ENCODE data around the gene POMC.

GRCh38 chr2:25169073-25169470 lies 692 bp upstream of the POMC start:
- no peak for TF ChIP-seq CTCF (IDR thresholded peaks at IDR 0.05 in 8 of 11, conservative IDR thresholded peaks at IDR 0.05 in 3 of 11)
- no peak for TF ChIP-seq POLR2AphosphoS5 (IDR thresholded peaks at IDR 0.05)
- TF ChIP-seq POLR2A (IDR thresholded peaks at IDR 0.05), result no peak
